GF-D8 (cell line): ENCODE measurements around the gene ATF6B.
"Not testable (repeated sequence)": the region's sequence is repeated elsewhere in the genome, so short reads cannot be mapped to it uniquely, and the experiment has no call there.

Experiments
- DNase-seq: peaks from one replicate; lab custom pipeline; 2025; lab: John Stamatoyannopoulos, UW

ATF6B gene

GRCh38 chr6:32107406-32107805 is 20.6 kb downstream of the ATF6B start:
- no peak for DNase-seq

GRCh38 chr6:32105433-32105832 is 22.6 kb downstream of the ATF6B start:
- no peak for DNase-seq

DNA sequence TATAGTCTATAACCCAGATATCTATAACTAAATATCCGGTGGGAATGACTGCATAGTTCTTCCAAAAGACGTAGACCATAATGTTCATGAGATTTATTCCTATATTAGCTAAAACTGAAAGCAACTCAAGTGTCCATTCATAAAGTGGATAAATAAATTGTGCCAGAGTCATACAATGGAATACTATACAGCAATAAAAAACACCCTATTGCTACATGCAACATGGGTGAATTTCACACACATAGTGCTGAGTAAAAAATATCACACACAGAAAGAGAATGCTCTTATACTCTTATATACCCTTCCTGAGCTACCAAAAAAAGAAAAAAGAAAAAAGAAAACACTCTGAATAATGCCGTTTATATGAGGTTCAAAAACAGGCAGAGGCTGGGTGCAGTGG is 25.8 kb downstream of the ATF6B start:
- no peak for DNase-seq

- not testable (repeated sequence) for DNase-seq
Observed at GRCh38 chr6:32100251-32100650, 27.8 kb downstream of the ATF6B start.

DNA sequence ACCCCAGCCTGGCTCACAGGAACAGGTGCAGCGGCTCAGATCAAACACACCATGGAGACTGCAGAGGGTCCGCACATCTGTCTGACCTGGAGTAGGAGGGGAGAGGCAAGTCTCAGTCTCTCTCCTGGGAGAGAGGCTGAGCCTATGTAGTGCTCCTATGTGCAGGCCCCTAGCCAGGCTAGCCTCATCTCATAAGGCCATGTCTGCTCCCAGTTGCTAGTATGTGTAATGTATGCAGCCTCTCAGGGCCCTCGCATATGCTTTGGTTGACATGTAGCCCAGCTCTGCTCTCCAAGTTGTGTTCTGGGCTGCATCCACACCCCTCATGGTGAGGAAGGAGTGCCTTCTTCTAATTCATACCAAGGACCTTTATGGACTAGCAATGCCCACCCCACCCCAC is 30.7 kb downstream of the ATF6B start:
- no peak for DNase-seq

DNA sequence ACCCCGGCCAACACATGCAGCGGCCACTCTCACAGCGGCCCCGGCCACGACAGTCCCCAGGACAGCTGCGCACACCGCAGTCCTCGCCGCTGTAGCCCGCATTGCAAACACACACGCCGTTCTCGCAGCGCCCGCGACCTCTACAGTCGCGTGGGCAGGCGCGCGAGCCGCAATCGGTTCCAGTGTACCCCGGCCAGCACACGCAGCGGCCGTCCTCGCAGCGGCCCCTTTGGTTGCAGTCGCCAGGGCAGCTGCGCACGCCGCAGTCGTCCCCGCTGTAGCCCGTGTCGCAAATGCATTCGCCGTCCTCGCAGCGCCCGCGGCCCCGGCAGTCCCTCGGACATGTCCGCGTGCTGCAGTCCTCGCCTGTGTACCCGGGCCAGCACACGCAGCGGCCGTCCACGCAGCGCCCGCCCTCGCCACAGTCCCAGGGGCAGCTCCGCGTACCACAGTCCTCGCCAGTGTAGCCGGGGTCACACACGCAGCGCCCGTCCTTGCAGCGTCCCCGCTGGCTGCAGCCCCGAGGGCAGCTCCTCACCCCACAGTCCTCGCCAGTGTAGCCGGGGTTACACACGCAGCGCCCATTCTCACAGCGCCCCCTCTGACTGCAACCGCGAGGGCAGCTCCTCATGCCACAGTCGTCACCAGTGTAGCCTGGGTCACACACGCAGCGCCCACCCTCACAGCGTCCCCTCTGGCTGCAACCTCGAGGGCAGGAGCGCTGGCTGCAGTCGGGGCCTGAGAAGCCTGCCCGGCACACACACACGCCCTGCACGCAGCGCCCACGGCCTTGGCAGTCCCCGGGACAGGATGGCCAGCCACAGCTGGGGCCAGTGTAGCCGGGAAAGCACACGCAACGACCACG is 31.4 kb downstream of the ATF6B start:
- no peak for DNase-seq

- DNase-seq = no peak
Observed at GRCh38 chr6:32096087-32096393, 32.0 kb downstream of the ATF6B start.

DNA sequence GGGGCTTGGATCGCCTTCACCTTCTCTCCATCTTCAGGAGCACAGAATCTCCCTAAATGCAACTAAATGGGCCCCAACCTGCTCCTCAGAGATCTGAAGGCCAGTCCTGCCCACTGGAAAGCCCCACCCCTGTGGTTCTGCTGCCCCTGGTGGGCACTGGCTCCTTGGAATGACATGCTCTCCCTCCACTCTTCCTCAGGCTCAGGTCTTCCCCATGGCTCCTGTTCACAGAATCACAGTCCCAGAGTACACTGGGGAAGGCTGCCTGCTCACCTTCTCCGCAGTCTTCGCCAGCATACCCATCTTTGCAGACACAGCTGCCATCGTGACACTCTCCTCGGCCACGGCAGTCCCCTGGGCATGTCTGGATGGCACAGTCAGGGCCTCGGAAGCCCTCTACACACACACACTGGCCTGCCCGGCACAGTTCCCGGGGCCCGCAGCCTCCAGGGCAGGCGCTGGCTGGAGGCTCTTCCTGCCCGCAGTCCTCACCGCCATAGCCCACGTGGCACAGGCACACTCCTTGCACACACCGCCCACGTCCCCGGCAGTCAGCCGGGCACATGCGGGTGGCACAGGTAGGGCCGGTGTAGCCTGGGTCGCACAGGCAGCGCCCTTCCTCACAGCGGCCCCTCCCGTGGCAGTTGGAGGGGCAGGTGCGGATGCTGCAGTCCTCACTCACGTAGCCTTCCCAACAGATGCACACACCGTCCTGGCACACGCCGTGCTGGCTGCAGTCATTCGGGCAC is 32.5 kb downstream of the ATF6B start:
- no peak for DNase-seq

DNA sequence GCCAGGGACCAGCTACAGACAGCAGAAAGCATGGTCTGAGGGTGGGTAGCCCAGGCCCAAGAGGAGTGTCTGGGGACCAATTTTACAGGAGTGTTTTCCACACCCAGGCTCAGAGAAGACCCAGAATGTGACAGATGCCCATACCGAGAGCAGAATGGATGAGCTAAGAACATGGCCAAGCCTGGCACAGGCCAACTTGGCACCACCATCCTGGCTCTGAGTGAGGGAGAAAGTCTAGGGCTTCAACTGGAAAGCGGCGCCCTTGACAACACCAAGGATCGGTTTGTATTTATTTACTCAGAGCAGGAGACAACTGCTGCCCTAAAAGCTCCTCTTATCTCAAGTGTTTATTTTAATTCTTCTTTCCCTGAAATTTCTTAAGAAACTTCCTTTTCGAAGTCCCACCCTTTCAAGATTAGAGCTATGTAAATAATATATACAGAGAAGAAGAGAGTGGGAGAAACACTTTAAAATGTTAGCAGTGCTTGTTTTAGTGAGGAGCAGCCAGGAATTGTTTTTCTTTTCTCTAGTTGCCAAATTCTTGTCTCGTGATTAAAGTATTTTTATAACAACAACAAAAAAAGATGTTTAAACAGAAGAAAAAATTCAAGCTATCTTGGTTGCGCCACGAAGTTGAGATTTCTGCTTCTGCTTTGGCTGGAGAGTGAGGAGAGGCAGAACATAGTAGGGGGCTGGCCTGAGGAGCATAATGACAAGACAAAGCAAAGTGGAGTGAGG is 35.1 kb downstream of the ATF6B start:
- DNase-seq = no peak

DNA sequence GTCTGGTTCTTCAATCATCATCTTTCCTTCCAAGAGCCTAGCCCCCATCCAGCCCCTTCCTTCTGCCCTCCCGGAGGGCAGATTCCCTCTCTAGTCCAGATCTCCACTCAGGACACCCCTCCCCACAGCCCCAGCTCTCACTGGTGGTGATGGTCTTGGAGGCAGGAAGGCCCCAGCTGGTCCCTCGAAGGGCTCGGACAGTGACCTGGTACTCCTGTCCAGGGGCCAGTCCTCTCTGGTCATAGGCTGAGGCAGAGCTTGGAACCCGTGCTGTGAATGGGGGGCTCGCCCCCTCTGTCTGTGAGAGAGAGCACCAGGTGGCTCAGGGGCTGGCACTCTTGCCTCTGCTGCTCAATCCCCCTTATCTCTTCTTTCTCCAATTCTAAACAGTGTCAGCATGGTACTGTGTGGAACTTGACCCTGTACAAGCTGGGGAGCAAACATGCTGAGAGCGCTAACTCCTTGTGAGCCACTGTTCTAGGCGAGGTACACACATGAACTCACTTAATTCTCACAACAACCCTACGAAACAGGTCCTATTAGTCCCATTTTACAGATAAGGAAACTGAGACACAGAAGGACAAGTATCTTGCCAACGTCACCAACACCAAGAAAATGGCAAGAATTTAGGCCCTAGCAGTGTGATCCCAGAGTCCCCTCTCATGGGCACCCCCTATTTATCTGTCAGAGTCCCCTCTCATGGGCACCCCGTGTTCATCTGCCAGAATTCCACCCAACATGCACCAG is 38.8 kb downstream of the ATF6B start:
- DNase-seq = no peak

DNA sequence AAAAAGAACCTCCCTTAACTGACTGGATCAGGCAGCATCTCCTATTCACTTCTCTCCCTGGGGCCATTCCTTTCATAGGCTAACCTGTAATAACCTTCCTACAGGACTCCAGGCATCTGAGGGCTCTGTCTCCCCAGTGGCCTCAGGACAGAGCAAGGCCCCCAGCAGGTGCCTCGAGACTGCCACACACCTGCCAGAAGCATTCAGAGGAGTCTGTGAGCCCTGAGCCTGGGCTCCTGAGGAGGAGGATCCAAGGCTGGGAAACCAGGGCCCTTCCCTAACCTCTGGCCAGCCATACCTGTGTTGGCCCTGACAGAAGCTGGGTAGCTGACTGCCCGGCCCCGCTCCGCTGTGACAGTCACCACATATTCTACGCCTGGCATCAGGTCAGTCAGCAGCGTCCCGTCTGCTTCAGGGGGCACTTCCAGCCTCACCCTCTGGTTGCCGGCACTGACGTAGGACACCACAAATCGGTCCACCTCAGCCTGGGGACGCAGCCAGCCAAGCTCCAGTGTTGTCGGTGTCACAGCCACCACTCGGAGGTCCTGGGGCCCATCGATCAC is 39.5 kb downstream of the ATF6B start:
- no peak for DNase-seq

DNA sequence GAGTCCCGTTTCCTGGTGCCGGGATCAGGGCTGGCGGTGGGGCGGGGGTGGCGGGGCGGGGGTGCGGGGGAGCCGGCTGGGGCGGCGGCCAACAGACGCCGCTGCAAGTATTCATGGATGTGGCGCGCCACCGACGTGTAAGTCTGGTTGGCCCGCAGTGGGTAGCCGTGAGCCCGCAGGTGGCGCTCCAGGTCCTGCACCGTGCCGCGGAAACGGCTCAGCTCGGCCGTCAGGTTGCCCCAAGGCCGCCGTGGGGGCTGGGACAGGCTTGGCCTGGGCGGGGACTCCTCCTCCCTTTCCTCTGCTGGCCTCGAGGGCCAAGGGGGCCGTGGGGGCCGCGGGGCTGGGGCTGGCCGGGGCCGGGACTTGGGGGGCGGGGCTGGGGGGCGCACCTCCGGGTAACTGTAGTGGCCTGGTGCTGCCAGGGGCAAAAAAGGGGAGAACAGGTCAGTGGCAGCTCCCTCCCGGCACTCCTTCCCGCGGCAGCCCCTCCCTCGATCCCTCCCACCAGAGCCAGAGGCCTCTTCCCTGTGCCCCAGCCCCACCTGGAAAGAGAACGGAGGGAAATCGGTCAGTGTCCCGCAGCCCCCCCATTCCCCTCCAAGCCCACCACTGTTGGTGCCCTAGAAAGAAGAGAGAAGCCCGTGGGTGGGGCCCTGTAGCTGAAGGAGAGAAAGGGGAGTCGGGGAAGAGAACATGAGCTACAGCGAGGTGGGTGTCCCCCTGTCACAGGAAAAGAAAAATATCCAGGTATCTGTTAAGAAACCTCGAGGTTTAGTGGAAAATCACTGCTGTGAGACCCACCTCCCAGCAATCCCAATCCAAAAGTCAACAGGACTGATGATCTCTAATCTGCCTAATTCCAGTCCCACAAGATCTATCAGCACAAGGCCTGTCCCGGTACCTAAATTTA is 40.2 kb downstream of the ATF6B start:
- no peak for DNase-seq

DNA sequence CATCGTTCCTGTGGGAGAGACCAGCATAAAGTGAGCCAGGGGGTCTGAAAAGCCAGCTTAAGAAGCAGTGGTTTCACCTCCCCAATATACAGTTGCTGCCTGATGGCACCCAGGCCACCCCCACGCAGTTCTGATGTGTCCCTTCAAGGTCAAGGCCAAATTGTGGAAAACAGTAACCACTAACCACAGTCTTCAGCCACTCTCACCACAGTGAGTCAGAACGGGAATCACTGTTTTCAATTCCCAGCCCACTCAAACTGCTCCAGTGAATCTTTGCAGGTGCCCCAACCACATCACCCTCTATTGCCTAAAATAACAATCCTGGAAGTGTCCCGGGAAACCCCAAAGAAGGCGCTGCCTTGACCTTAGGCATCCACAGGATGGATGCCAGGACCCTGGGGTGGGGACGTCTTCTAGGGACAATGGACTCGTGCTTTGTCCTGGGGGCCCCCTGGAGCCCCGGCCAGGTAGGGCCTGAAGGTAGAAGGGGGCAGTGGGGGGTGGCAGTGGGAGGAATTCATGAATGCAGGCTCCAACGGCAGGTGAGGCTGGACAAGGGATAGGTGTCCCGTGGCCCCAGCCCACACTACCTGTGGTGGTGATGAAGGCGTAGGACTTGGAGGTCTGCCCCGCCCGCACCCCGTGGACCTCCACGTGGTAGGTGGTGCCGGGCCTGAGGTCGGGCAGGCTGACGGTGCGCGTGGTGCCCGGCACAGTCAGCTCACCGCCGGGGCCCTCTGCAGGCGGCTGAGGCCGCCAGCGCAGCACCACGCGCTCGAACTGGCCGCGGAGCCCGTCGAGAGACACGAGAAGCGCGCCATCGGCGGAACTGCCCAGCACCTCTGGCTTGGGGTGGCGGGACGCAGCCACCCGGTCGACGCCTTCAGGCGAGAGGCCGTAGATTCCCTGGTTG is 41.1 kb downstream of the ATF6B start:
- DNase-seq = no peak

DNA sequence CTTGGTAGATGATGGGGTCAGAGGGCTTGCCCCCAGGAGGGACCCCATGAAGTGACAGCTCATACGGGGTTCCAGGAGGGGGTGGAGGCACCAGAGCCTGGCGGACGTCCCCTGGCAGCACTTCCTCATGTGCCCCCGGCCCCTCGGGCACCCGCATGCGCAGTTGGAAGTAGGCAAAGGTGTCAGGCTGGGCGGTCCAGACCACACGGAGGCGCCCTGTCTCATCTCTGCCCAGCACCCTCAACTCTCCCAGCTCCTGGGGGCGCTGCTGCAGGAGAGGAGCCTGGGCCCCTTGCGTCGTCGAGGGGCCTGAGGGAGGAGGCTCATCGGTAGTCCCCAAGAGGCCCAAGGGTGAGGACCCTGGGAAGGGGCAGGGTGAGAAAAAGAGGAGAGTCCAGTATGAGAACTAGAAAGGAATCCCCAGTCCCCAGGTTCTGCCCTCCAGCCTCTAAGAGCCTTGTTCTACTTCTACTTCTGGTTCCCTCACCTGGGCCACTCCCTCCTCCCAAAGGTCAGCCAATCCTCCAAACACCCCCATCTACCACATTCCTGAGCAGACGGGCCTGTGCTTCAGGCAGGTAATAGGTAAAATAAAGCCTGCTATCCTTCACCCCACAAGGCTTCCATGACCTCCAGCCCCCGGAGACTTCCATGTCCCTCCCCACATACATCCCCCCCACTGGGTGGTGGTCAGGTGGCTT is 42.1 kb downstream of the ATF6B start:
- DNase-seq = no peak

- no peak for DNase-seq
Observed at GRCh38 chr6:32084780-32085179, 43.3 kb downstream of the ATF6B start.

DNA sequence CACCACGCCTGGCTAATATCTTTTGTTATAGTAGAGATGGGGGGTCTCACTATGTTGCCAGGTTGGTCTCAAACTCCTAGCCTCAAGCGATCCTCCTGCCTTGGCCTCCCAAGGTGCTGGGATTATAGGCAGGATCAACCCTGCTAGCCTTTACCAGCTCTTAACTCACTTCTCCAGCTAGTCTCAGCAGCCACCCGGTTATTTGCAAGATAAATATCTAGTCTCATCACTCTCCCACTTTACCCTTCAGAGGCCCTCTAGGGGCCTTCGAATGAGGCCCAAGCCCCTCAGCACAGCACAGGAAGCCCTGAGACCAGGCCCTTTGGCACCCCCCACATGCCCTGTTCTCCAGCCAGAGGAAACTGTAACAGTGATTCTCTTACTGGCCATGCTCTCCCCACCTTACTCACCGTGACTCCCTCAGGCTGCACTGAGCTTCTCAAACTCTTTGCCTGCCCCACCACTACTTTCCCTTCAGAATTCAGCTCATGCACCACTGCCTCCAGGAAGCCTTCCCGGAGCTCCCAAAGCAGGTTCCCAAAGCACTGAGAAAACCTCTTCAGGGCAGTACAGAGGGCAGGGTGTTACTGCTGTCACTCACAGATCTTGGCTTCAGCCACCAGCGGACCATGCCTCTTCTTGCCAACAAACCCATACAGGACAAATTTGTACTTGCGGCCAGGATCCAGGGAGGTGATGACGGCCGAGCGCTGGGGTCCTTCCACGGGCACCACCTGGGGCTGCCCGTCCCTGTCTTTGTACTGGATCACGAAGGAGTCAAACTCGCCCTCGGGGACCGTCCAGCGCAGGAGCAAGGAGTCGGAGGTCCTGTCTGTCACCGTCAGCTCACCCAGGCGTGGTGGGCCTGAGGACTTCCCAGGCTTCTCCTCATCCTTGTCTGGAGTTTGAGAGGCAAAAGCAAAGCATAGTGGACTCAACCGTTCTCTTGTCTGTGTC is 44.0 kb downstream of the ATF6B start:
- no peak for DNase-seq

- DNase-seq = no peak
Observed at GRCh38 chr6:32082935-32083334, 45.1 kb downstream of the ATF6B start.

GRCh38 chr6:32082478-32082877 is 45.6 kb downstream of the ATF6B start:
- no peak for DNase-seq
